Astrocyte (in vitro differentiated cells and primary cell): ENCODE results near the gene TMEM87B.

Source experiments
- EZH2 ChIP-seq: IDR thresholded peaks from 2 replicates; pipeline ENCODE4 v1.6.1; 2012; ENCODE audit warnings: mild to moderate bottlenecking, low read length, inconsistent platforms; ENCODE audit not compliant: insufficient read depth
- TF ChIP-seq, protein P1 (sequence below): IDR thresholded peaks from 2 replicates; pipeline ENCODE4 v1.5.1; 2011; ENCODE audit warnings: low read depth, mild to moderate bottlenecking, inconsistent platforms, low read length, moderate library complexity; ENCODE audit not compliant: insufficient read depth

DNA sequence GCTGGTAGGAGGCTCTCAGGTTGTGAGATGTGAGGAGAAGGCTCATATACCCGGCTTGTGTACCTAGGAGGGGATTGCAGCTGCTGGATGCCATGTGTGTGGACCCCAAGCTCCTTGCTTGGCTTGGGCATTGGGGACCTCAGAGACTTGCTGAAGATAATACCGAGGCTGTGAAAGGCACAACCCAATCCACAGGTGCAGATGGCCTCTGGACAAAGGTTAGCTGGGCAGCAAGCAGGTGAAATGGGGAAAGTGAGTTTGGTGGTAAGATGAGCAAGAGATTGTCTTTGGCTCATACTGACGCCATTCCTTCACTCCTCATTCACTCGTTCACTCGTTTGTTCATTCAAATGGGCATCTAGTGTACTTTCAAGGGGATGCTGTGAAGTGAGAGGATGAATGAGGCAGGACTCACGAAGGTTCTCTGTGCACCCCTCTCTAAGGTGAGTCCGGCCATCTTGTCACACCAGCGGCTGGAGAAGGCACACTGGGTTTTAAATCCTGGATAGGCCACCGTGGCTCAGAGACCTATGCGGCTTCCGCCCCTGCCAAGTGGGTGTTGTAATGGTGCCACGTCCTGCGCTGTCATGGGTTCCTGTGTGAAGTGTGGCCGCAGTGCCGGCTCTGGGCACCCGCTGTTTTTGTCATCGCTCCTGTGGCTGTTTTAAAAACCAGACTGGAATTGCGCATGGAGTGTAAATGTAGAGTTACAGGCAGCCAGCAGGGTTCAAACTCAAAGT is 96.8 kb downstream of the TMEM87B start:
- TF ChIP-seq EZH2 = no peak
- TF ChIP-seq, protein P1, sequence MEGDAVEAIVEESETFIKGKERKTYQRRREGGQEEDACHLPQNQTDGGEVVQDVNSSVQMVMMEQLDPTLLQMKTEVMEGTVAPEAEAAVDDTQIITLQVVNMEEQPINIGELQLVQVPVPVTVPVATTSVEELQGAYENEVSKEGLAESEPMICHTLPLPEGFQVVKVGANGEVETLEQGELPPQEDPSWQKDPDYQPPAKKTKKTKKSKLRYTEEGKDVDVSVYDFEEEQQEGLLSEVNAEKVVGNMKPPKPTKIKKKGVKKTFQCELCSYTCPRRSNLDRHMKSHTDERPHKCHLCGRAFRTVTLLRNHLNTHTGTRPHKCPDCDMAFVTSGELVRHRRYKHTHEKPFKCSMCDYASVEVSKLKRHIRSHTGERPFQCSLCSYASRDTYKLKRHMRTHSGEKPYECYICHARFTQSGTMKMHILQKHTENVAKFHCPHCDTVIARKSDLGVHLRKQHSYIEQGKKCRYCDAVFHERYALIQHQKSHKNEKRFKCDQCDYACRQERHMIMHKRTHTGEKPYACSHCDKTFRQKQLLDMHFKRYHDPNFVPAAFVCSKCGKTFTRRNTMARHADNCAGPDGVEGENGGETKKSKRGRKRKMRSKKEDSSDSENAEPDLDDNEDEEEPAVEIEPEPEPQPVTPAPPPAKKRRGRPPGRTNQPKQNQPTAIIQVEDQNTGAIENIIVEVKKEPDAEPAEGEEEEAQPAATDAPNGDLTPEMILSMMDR = no peak
